ENCODE measurements around the gene SDF2. TPM values are rescaled to one million over a fixed set of nuclear protein-coding genes. Genes with fewer than 3 reads are reported as not detected.

The SDF2 gene
- total RNA-seq, 5 donors from 2014 or later (not counting 1 experiment from before 2014, with no cell fraction given): 25.3 to 45.8 (median 43.9) TPM

DNA sequence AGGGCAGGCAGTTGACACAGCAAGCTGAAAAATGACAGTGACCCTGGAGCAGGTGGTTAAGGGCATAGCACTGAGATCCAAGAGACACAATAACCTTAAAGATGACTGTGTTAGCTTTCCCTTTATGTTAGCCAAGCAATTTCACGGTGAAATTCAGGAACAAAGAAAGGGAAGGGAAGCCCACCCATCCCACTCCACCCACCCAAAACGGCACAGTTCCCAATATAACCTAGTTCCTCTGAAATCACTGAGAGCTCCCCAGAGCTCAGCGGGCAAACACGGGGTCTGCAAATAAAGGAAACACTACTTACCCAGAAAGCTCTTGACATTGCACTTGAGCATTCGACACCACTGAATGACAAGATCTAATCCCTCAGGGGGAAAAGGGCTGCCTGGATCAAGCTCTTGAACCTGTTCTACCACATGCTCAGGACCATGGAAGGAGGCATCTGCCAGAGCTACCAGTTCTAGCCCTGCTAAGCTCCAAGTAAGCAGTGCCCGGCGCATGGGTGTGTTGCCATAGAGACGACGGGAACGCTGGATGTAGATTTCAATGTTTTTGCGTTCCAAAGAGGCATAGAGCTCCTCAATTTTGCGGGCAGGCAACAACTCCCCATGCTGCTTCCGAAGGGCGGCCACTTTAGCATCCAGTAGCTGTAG is 27.4 kb downstream of the SDF2 start:
- CTCF ChIA-PET: interaction anchor here in 1 of 2 donors (0.6 kb wide), 2 partner anchors 13 to 33 kb away, joined by 3 to 5 read pairs; no protein-coding TSS in a partner anchor
- Mint-ChIP-seq H3K27me3 (no peaks in the 10 kb centered on the region), H3K27ac (no peak overlapping the region), H3K4me1 (peaks cover 14 to 35% (median 23%) of the 10 kb centered on the region in 3 donors), H3K9me3 (no peaks in the 10 kb centered on the region), H3K4me3 (no peak overlapping the region), H3K36me3 (peaks cover 80% of the 10 kb centered on the region)
- 96% methylated on average over 13 of the region's 14 CpGs for WGBS (ENCODE audit: insufficient coverage)
- no peak for ATAC-seq (replicated peaks in 1 of 4)
- POLR2A ChIA-PET: no interaction called here
- Histone ChIP-seq H3K9me3 (no peaks in the 10 kb centered on the region), H3K4me1 (ENCODE audit: control insufficient read depth in 1 of 2, extremely low read depth in 1 of 2, insufficient read depth in 2 of 2, low read length in 2 of 2) (peaks cover 0 to 6% of the 10 kb centered on the region in 2 experiments), H3K36me3 (ENCODE audit: control insufficient read depth in 2 of 2, extremely low read depth in 1 of 2, insufficient read depth in 1 of 2, low read length in 1 of 2) (peaks cover 39 to 95% of the 10 kb centered on the region in 2 donors), H3K27me3 (replicated peaks in 1 of 2; ENCODE audit: control insufficient read depth in 2 of 2, extremely low read depth in 1 of 2, insufficient read depth in 2 of 2, low read length in 1 of 2) (no peaks in the 10 kb centered on the region), H3K4me3 (ENCODE audit: control insufficient read depth in 1 of 2, extremely low read depth in 1 of 2, low read length in 1 of 2) (no peak overlapping the region), H3K27ac (ENCODE audit: low read length) (no peak overlapping the region)
- DNase-seq: no peak

DNA sequence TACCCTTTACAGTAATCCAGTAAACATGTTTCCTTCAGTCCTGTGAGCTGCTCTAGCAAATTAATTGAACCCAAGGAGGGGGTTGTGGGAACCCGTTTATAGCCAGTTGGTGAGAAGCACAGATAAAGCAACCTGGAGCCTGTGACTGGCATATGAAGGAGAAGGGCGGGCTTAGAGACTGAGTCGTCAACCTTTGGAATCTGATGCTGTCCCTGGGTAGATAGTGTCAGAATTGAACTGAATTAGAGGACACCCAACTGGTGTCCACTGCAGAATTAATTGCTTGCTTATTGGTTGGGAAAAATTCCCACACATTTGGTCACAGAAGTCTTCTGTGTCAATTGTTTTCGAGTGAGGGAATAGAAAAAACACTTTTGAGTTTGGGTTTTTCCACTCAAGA is 34.9 kb downstream of the SDF2 start:
- Mint-ChIP-seq H3K27me3 (no peaks in the 10 kb centered on the region), H3K36me3 (peaks cover 54% of the 10 kb centered on the region), H3K27ac (no peak overlapping the region), H3K4me3 (no peak overlapping the region), H3K4me1 (peaks cover 0 to 6% (median 0%) of the 10 kb centered on the region in 3 donors), H3K9me3 (no peaks in the 10 kb centered on the region)
- Histone ChIP-seq H3K9me3 (no peaks in the 10 kb centered on the region), H3K4me3 (ENCODE audit: control insufficient read depth in 1 of 2, extremely low read depth in 1 of 2, low read length in 1 of 2) (no peak overlapping the region), H3K27ac (ENCODE audit: low read length) (no peak overlapping the region), H3K4me1 (ENCODE audit: control insufficient read depth in 1 of 2, extremely low read depth in 1 of 2, insufficient read depth in 2 of 2, low read length in 2 of 2) (no peaks in the 10 kb centered on the region), H3K27me3 (replicated peaks in 1 of 2; ENCODE audit: control insufficient read depth in 2 of 2, extremely low read depth in 1 of 2, insufficient read depth in 2 of 2, low read length in 1 of 2) (no peaks in the 10 kb centered on the region), H3K36me3 (ENCODE audit: control insufficient read depth in 2 of 2, extremely low read depth in 1 of 2, insufficient read depth in 1 of 2, low read length in 1 of 2) (peaks cover 22 to 76% of the 10 kb centered on the region in 2 donors)
- POLR2A ChIA-PET: no interaction called here
- ATAC-seq (replicated peaks in 1 of 4): no peak
- DNase-seq: no peak
- CTCF ChIA-PET: no interaction called here
- 100% methylated on average over 1 of the region's 4 CpGs for WGBS (ENCODE audit: insufficient coverage)

DNA sequence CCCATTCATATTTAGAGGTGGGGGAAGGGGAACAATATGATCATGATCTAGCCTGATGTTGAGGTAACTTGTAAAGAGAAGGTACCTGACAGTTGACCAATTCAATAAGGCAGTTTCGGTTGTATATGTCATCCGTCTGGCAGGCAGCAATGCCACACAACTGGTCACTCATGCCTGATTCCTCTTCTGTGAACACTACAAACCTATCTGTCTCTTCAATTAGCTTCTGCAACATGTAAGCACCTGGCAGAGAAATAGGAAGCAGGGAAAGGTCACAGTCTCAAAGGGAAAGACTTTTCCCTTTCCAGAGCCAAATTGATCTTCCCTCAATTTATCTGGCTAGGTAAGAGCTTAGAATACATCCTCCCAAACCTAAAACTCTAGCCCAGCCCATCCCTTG is 37.6 kb downstream of the SDF2 start:
- peaks cover 23 to 81% of the 10 kb centered on the region in 2 donors for H3K36me3 ChIP-seq (ENCODE audit: control insufficient read depth in 2 of 2, extremely low read depth in 1 of 2, insufficient read depth in 1 of 2, low read length in 1 of 2)
- H3K4me1 Mint-ChIP-seq: peaks cover 0 to 6% (median 0%) of the 10 kb centered on the region in 3 donors

DNA sequence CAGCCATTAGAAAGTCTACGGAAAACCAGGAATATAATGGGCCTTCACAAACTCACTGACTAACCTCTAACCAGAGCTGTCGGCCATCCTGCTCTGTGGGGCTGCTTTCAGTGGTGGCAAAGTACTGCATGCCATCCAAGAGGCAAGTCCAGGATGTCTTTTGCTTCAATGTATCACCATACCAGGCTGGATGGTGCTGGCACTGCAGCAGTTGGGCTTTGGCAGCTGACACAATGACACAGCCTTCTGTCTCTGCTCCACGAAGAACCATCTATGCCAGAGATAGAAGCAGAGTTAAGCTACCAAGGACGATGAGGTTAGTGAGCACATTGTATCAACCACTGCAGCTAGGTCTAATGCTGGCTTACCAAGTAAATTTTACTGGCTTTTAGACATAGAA is 38.0 kb downstream of the SDF2 start:
- ATAC-seq (replicated peaks in 1 of 4) (no peak), DNase-seq (no peak)
- ChIA-PET POLR2A (interaction anchor here in 1 of 2 donors (0.6 kb wide), 1 partner anchor 23 kb away, joined by 4 read pairs; no protein-coding TSS in a partner anchor), CTCF (interaction anchor here (0.5 to 0.7 kb wide), 2 partner anchors 59 to 129 kb away, joined by 3 to 5 read pairs; no protein-coding TSS in a partner anchor)
- Histone ChIP-seq H3K4me1 (ENCODE audit: control insufficient read depth in 1 of 2, extremely low read depth in 1 of 2, insufficient read depth in 2 of 2, low read length in 2 of 2) (no peaks in the 10 kb centered on the region), H3K27me3 (replicated peaks in 1 of 2; ENCODE audit: control insufficient read depth in 2 of 2, extremely low read depth in 1 of 2, insufficient read depth in 2 of 2, low read length in 1 of 2) (no peaks in the 10 kb centered on the region), H3K36me3 (ENCODE audit: control insufficient read depth in 2 of 2, extremely low read depth in 1 of 2, insufficient read depth in 1 of 2, low read length in 1 of 2) (peaks cover 23 to 84% of the 10 kb centered on the region in 2 donors), H3K27ac (ENCODE audit: low read length) (no peak overlapping the region), H3K4me3 (ENCODE audit: control insufficient read depth in 1 of 2, extremely low read depth in 1 of 2, low read length in 1 of 2) (no peak overlapping the region), H3K9me3 (no peaks in the 10 kb centered on the region)
- peaks cover 70% of the 10 kb centered on the region for H3K36me3 Mint-ChIP-seq
- no peak overlapping the region for H3K27ac Mint-ChIP-seq
- H3K9me3 Mint-ChIP-seq: no peaks in the 10 kb centered on the region
- H3K4me3 Mint-ChIP-seq: no peak overlapping the region
- H3K27me3 Mint-ChIP-seq: no peaks in the 10 kb centered on the region
- H3K4me1 Mint-ChIP-seq: peaks cover 0 to 6% (median 0%) of the 10 kb centered on the region in 3 donors
- 100% methylated on average over 2 of the region's 4 CpGs for WGBS (ENCODE audit: insufficient coverage)

More for the DNA sequence above, 37.6 kb downstream of the SDF2 start:
- no peak overlapping the region for H3K4me3 Mint-ChIP-seq
- H3K27me3 Mint-ChIP-seq: no peaks in the 10 kb centered on the region
- no peak overlapping the region for H3K27ac ChIP-seq (ENCODE audit: low read length)
- H3K4me3 ChIP-seq (ENCODE audit: control insufficient read depth in 1 of 2, extremely low read depth in 1 of 2, low read length in 1 of 2): no peak overlapping the region
- H3K4me1 ChIP-seq (ENCODE audit: control insufficient read depth in 1 of 2, extremely low read depth in 1 of 2, insufficient read depth in 2 of 2, low read length in 2 of 2): no peaks in the 10 kb centered on the region
- peaks cover 69% of the 10 kb centered on the region for H3K36me3 Mint-ChIP-seq
- H3K27ac Mint-ChIP-seq: no peak overlapping the region
- CTCF ChIA-PET: no interaction called here
- H3K27me3 ChIP-seq (replicated peaks in 1 of 2; ENCODE audit: control insufficient read depth in 2 of 2, extremely low read depth in 1 of 2, insufficient read depth in 2 of 2, low read length in 1 of 2): no peaks in the 10 kb centered on the region
- WGBS (ENCODE audit: insufficient coverage): 90% methylated on average over 2 of the region's 2 CpGs
- H3K9me3 Mint-ChIP-seq: no peaks in the 10 kb centered on the region
- H3K9me3 ChIP-seq: no peaks in the 10 kb centered on the region
- no peak for DNase-seq
- POLR2A ChIA-PET: no interaction called here
- ATAC-seq (replicated peaks in 1 of 4): no peak

DNA sequence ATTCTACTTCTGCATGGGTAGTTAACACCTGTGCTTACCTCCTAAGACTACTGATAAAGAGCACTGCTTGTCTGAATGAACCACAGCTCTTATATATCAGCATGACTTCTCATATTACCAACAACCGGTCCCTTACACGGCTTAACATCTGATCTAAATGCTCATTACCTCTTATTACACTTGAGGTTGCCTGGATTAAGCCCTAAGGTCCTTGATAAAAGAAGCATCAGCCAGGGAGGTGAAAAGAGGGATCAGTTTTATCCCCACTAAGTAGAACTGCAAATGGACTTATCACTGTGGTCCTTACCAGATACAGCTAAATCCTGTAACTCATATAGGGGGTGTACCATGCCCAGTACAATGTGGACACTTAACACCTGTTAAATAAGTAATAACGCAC is 39.5 kb downstream of the SDF2 start:
- DNase-seq (no peak), ATAC-seq (replicated peaks in 1 of 4) (no peak)
- H3K27ac Mint-ChIP-seq: no peak overlapping the region
- CTCF ChIA-PET: interaction anchor here in 1 of 2 donors (0.9 kb wide), 1 partner anchor 137 kb away, joined by 3 read pairs; no protein-coding TSS in a partner anchor
- H3K9me3 ChIP-seq: no peaks in the 10 kb centered on the region
- H3K27ac ChIP-seq (ENCODE audit: low read length): no peak overlapping the region
- POLR2A ChIA-PET: interaction anchor here in 1 of 2 donors (0.5 kb wide), 1 partner anchor 14 kb away, joined by 10 read pairs; no protein-coding TSS in a partner anchor
- H3K4me3 ChIP-seq (ENCODE audit: control insufficient read depth in 1 of 2, extremely low read depth in 1 of 2, low read length in 1 of 2): no peak overlapping the region
- peaks cover 0 to 6% (median 0%) of the 10 kb centered on the region in 3 donors for H3K4me1 Mint-ChIP-seq
- peaks cover 19 to 81% of the 10 kb centered on the region in 2 donors for H3K36me3 ChIP-seq (ENCODE audit: control insufficient read depth in 2 of 2, extremely low read depth in 1 of 2, insufficient read depth in 1 of 2, low read length in 1 of 2)
- H3K36me3 Mint-ChIP-seq: peaks cover 67% of the 10 kb centered on the region
- H3K27me3 ChIP-seq (replicated peaks in 1 of 2; ENCODE audit: control insufficient read depth in 2 of 2, extremely low read depth in 1 of 2, insufficient read depth in 2 of 2, low read length in 1 of 2): no peaks in the 10 kb centered on the region
- no peak overlapping the region for H3K4me3 Mint-ChIP-seq
- no peaks in the 10 kb centered on the region for H3K4me1 ChIP-seq (ENCODE audit: control insufficient read depth in 1 of 2, extremely low read depth in 1 of 2, insufficient read depth in 2 of 2, low read length in 2 of 2)
- no peaks in the 10 kb centered on the region for H3K27me3 Mint-ChIP-seq
- no CpG with 5 or more reads among the region's 3 CpGs for WGBS (ENCODE audit: insufficient coverage)
- H3K9me3 Mint-ChIP-seq: no peaks in the 10 kb centered on the region

DNA sequence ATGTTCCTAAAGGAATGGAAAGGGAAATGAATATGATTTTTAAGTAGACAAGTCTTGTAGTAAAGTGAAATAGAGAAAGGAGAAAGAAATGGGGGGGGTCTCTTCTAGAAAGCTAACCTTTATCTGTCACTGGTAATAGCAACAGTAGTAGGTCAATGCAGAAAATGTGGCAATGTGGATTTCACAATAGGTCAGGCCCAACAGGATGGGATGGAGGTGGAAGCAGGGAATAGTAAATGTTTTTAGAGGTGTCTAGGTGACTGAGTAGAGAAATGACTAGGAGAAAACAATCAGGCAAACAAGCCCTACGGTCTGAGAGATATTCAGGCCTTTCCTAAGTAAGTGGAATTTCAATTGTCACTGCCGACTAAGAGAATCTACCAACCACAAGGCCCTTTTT is 41.7 kb downstream of the SDF2 start:
- 100% methylated on average over 1 of the region's 2 CpGs for WGBS (ENCODE audit: insufficient coverage)
- ChIA-PET POLR2A (interaction anchor here in 1 of 2 donors (0.6 kb wide), 1 partner anchor 10 kb away, joined by 4 read pairs; no protein-coding TSS in a partner anchor), CTCF (no interaction called here)
- no peaks in the 10 kb centered on the region for H3K27me3 Mint-ChIP-seq
- H3K36me3 Mint-ChIP-seq: peaks cover 72% of the 10 kb centered on the region
- Histone ChIP-seq H3K4me1 (ENCODE audit: control insufficient read depth in 1 of 2, extremely low read depth in 1 of 2, insufficient read depth in 2 of 2, low read length in 2 of 2) (no peaks in the 10 kb centered on the region), H3K4me3 (ENCODE audit: control insufficient read depth in 1 of 2, extremely low read depth in 1 of 2, low read length in 1 of 2) (no peak overlapping the region), H3K36me3 (ENCODE audit: control insufficient read depth in 2 of 2, extremely low read depth in 1 of 2, insufficient read depth in 1 of 2, low read length in 1 of 2) (peaks cover 24 to 91% of the 10 kb centered on the region in 2 donors), H3K27me3 (replicated peaks in 1 of 2; ENCODE audit: control insufficient read depth in 2 of 2, extremely low read depth in 1 of 2, insufficient read depth in 2 of 2, low read length in 1 of 2) (no peaks in the 10 kb centered on the region), H3K27ac (ENCODE audit: low read length) (no peak overlapping the region), H3K9me3 (no peaks in the 10 kb centered on the region)
- ATAC-seq (replicated peaks in 1 of 4) (no peak), DNase-seq (no peak)
- H3K4me1 Mint-ChIP-seq: no peaks in the 10 kb centered on the region
- no peak overlapping the region for H3K4me3 Mint-ChIP-seq
- H3K9me3 Mint-ChIP-seq: no peaks in the 10 kb centered on the region
- no peak overlapping the region for H3K27ac Mint-ChIP-seq

All from T-cell (primary cell).